NCI-H226 (cell line): Measurements from ENCODE around the gene ZNF276.
A peak's percentile ranks its signal among the peaks of the same experiment; 100 is the strongest.

Experiments
- DNase-seq: peaks from one replicate; pipeline ENCODE4 v3.0.0-alpha.2; 2015

ZNF276 gene

DNA sequence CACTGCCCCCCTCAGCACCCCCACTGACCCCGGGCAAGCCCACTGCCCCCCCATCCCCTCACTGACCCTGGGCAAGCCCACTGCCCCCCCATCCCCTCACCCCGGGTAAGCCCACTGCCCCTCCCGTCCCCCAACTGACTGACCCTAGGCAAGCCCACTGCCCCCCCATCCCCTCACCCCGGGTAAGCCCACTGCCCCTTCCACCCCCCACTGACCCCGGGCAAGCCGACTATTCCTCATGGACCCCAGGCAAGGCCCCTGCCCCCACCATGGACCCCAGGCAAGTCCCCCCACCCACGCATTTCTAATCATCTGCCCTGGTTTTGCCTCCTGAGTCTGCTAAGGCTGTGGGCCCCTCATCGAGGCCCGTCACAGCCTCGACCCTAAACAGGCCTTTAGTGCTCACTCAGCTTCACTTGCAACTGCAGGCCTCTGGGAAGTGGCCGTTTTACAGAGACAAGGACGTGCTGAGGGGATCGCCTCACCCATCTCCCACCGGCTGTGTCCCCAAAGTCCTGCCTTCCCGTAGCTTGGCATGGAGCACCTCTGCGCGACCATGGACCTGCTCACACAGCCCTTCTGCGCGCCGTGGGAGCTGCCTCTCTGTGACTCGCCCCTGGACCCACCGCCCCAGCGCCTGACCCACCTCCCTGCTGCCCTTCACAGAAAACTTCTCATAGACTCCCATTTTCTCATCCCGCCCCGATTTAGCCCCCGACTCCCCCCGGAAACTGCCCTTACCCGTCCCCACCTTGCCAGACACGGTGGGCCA is 4.2 kb upstream of the ZNF276 start:
- DNase-seq: no peak

DNA sequence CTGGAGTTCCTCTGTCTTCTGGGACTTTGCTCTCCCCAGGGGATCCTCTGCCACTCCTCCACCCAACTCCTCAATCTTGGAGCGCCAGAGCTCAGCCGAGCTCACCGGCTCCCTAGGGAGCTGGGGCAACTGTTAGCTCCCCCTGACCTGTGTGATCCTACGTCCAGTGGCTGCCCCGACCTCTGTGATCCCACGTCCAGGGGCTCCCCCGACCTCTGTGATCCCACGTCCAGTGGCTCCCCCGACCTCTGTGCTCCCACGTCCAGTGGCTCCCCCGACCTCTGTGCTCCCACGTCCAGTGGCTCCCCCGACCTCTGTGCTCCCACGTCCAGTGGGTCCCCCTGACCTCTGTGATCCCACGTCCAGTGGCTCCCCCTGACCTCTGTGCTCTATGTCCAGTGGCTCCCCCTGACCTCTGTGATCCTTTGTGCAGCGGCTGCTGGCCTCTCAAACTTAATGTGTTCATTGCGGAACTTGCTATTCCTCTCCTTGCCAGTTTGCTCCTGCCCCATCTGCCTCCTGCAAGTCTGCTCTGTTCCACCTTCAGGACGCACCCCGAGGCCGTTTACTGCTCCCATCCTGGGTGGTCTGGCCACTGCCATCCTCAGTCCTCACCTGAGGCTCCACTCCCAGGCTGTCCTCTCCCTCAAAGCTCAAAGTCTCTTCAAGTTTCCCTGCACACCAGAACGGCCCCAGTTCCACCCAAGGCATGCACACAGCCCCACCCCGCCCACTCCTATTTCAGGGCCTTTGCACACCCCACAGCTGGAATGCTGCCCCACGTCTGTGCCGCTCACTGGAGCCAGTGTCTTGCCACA is 3.4 kb upstream of the ZNF276 start:
- no peak for DNase-seq

GRCh38 chr16:89720551-89720812 is 855 bp upstream of the ZNF276 start:
- DNase-seq: no peak

- peak; percentile 73 for DNase-seq
Observed at GRCh38 chr16:89721546-89722391, 432 bp downstream of the ZNF276 start.

- DNase-seq: peak; percentile 55
Observed at GRCh38 chr16:89722392-89723278, 1.3 kb downstream of the ZNF276 start.

- DNase-seq: no peak
Observed at GRCh38 chr16:89723279-89724250, 2.2 kb downstream of the ZNF276 start.

GRCh38 chr16:89727406-89728120 is 6.2 kb downstream of the ZNF276 start:
- no peak for DNase-seq

DNA sequence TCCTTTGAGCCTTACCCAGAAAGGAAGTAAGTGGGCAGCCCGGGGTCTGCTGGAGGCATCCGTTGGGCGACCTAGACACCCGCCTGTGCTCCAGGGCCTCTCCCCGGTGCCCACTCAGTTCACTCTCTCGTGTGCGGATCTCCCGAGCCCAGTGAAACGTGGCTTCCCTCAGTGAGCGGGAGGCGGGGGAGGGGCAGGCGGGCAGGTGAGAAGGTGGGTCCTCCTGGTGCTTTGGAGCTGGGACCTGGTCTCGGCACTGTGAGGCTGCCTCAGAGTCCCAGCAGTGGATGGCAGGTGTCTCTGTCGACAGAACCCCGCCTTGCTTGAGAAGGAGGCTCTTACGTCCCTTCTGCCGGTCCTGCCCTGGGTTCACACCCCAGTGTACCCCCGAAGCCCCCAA is 8.0 kb downstream of the ZNF276 start:
- no peak for DNase-seq

DNA sequence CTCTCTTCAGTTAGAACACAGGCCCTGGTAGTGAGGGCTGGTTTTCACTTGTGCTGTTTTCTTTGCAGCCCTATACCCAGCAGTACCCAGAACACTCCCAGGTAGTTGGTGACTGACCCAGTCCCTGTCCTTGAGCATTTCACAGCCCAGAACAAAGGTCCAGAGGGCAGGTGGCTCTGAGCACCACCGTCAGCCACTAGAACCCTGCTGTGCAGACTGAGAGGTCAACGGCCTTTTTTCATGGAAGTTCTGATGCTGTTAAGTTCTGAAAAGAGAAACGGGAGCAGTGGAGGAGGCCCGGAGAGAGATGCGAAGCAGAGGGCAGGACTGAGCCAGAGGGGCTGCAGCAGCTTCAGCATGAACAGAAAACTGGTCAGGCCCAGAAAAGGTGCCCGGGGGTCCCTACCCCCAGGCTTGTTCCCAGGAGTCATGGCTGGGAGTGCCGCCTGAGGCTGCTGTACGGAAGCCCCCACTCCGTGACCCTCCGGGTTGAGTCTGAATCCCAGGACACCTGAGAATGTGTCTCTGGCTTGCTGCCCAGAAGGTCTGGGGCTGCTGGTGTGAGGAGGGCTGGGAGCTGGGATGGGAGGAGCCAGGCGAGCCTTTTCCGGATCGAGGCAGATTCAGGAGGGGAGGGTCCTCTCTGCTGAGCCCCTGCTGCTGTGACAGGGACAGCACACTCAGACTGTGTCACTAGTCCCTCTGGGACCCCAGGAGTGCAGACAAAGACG is 8.7 kb downstream of the ZNF276 start:
- no peak for DNase-seq

DNA sequence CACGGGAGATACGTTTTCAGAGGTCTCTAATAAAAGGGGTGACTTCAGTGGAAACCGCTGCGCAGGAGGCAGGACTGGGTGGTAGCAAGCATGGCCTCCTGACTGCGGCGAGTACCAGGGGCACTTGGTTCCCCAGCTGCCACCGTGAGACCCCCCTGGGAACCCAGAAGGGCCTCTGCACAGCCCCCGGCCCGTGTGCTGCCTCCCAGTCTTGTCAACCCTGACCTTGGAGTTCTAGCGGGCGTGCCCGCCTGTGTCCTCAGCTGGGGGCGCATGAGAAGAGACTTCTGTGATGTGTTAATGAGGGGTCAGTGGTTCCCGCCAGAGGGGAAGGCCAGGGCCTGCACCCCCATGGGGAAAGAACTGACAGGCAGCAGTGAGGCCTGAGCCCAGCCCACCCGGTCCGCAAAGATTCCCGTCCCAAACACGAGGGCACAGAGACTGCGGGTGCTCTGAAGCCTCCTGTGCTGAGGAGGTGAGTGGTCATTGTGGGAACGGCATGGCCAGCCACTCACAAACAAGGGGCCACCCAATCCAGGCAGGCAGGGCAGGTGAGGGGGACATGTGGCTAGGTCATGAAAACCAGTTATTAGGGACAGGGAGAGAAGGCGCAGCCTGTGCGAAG is 9.4 kb downstream of the ZNF276 start:
- DNase-seq: no peak

GRCh38 chr16:89732142-89732917 is 11.0 kb downstream of the ZNF276 start:
- DNase-seq: no peak

DNA sequence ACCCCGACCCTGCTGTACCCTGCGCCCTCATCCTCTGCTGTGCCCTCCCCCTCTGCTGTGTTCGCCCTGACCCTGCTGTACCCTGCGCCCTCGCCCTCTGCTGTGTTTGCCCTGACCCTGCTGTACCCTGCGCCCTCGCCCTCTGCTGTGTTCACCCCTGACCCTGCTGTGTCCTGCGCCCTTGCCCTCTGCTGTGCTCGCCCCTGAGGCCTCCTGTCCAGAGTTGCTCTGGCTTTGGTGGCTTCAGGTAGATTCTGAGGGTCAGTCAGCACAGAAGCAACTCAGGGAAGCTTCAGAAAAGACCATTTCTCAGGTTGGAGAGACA is 11.5 kb downstream of the ZNF276 start:
- DNase-seq: no peak

GRCh38 chr16:89733322-89733721 is 12.0 kb downstream of the ZNF276 start:
- DNase-seq: no peak

DNA sequence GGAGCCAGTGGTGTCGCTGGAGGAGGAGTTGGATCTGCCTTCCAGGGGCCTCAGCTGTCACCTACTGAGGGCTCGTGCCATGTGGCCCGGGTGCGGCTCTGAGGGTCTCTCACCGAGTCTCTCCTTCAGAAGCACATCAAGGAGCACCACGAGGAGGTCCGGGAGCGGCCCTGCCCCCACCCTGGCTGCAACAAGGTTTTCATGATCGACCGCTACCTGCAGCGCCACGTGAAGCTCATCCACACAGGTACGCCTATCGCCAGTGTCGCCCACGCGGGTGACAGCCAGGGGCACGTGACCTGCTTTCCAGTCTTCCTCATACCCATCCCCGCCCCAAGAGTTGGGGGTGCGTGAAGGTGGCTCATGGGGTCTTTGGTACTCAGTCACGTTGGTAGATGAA is 12.5 kb downstream of the ZNF276 start:
- DNase-seq: no peak

DNA sequence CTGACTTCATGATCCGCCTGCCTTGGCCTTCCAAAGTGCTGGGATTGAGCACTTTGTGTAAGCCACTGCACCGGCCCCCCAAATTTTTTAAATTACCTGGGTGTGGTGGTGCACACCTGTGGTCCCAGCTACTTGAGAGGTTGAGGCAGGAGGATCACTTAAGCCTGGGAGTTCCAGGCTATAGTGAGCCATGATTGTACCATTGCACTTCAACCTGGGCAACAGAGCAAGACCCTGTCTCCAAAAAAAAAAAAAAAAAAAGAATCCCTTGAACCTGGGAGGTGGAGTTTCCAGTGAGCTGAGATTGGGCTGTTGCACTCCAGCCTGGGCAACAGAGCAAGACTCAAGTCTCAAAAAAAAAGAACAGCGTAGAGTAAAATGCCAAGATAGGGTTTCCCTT is 15.2 kb downstream of the ZNF276 start:
- no peak for DNase-seq

DNA sequence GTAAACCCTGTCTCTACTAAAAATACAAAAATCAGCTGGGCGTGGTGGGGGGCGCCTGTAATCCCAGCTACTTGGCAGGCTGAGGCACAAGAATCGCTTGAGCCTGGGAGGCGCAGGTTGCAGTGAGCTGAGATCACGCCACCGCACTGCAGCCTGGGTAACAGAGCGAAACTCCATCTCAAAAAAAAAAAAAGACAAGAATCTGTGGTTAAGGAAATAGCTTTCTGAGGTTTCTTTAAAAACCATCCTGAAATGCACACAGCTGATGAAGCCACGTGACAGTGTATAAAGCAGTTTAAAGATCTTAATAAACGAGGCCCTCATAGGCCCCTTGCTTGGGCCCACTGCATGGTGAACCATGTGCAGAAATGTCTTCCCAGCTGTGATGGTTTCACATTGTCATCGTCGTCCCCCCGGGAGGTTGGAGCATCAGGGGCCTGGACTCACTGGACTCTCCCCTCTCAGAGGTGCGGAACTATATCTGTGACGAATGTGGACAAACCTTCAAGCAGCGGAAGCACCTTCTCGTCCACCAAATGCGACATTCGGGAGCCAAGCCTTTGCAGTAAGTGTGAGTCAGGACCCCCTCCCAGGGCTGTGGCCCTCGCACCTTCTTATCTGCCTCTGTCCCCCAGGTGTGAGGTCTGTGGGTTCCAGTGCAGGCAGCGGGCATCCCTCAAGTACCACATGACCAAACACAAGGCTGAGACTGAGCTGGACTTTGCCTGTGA is 16.2 kb downstream of the ZNF276 start:
- DNase-seq: no peak

GRCh38 chr16:89738072-89738377 is 16.7 kb downstream of the ZNF276 start:
- DNase-seq: no peak
